HAP-1 (cell line): ENCODE results near the gene CTIF.

Source experiments
- DNase-seq, 2 experiments: peaks; one replicate each; pipeline ENCODE4 v3.0.0-alpha.2; 2016 to 2020; ENCODE audit warnings: low spot score in 2 of 2
- H3K27me3 ChIP-seq: fragments of 250-450 bp; sonication (Bioruptor Pico); 2 replicates; pipeline ENCODE4 v1.5.1; 2020; ENCODE audit warnings: low read depth, mild to moderate bottlenecking, moderate library complexity
- H3K36me3 ChIP-seq: fragments of 250-450 bp; sonication (Bioruptor Pico); replicated peaks from 2 replicates; pipeline ENCODE4 v1.5.1; 2020; ENCODE audit warnings: mild to moderate bottlenecking
- H3K4me1 ChIP-seq: fragments of 250-450 bp; sonication (Bioruptor Pico); 2 replicates; pipeline ENCODE4 v1.5.1; 2020; ENCODE audit warnings: mild to moderate bottlenecking
- H3K4me3 ChIP-seq: fragments of 250-450 bp; sonication (Bioruptor Pico); 2 replicates; pipeline ENCODE4 v1.5.1; 2020; ENCODE audit warnings: mild to moderate bottlenecking, moderate library complexity
- H3K9me3 ChIP-seq: fragments of 250-450 bp; sonication (Bioruptor Pico); 2 replicates; pipeline ENCODE4 v1.5.1; 2020; ENCODE audit warnings: mild to moderate bottlenecking, moderate library complexity
- in situ Hi-C: fragments of 300-500 bp; cut with MboI; formaldehyde crosslinking; loops from 3 replicates; pipeline ENCODE4 v1.14.3; 2020; ENCODE audit warnings: low sequenced_read_pairs, inconsistent platforms, mixed read lengths

The CTIF gene

GRCh38 chr18:48751727-48752468 lies 213.1 kb downstream of the CTIF start:
- no peak overlapping the region for H3K4me3 ChIP-seq
- no peaks in the 10 kb centered on the region for H3K27me3 ChIP-seq
- in situ Hi-C loops: no loop called here
- no peaks in the 10 kb centered on the region for H3K36me3 ChIP-seq
- H3K9me3 ChIP-seq: no peaks in the 10 kb centered on the region
- no peaks in the 10 kb centered on the region for H3K4me1 ChIP-seq
- DNase-seq: no peak

DNA sequence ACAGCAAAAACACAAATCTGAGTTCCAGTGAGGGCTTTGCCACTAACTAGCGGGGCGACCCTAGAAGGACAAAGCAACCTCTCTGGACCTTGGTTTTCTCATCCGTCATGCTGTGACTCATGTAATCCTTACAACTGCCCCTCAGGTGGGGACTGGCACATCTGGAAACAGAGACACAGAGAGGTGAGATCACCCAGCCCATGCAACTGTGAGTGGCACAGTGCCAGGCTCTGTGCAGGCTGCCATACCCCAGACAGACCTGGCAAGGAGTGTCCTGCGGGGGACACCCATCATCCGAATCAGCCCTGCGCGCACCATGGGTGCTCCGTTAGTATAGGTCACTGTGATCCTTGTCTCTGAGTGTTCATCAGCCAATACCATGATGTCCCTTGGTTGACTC lies 213.6 kb downstream of the CTIF start:
- Histone ChIP-seq H3K27me3 (no peaks in the 10 kb centered on the region), H3K9me3 (no peaks in the 10 kb centered on the region), H3K4me1 (no peaks in the 10 kb centered on the region), H3K36me3 (no peaks in the 10 kb centered on the region), H3K4me3 (no peak overlapping the region)
- in situ Hi-C loops: no loop called here
- DNase-seq: no peak

DNA sequence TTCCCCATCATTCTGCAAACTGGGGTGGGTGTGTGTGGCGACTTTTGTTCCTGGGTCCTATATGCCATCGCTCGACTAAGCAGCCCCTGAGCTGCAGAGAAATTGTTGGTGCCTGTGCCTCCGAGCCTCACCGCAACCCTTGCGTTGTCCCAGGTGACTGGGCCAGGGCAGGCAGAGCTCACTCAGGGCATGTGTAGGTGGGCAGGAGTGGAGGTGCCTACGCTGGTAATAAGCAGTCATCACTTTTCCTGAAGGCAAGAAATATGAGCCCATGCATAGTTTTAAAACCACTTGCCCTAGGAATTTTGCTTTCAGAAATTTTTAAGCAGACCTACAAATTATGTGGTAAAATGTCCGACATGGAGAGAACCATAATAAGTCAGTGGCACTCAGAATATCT lies 214.1 kb downstream of the CTIF start:
- no peaks in the 10 kb centered on the region for H3K27me3 ChIP-seq
- H3K4me1 ChIP-seq: no peaks in the 10 kb centered on the region
- no peak for DNase-seq
- no peaks in the 10 kb centered on the region for H3K36me3 ChIP-seq
- in situ Hi-C loops: no loop called here
- no peak overlapping the region for H3K4me3 ChIP-seq
- no peaks in the 10 kb centered on the region for H3K9me3 ChIP-seq

DNA sequence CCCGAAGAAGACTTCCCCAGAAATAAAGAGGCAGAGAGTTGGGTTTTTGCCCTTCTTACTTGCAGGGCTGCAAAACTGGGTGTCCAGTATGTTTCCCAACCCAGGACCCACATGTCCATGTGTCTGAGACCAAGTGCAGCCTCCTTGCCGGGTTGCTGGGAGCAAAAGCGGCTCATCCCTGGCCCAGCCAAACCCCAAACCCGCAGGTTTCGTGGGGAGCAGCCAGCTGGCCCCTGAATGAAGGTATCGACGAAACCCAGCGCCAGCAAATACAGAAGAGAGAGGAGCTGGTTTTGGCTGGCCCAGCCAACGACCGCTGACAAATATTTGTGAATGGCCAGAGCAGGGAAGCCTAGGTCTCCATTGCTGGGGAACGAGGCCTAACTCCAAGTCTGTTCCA lies 214.9 kb downstream of the CTIF start:
- Histone ChIP-seq H3K4me1 (no peaks in the 10 kb centered on the region), H3K9me3 (no peaks in the 10 kb centered on the region), H3K4me3 (no peak overlapping the region), H3K36me3 (no peaks in the 10 kb centered on the region), H3K27me3 (no peaks in the 10 kb centered on the region)
- in situ Hi-C loops: no loop called here
- no peak for DNase-seq

DNA sequence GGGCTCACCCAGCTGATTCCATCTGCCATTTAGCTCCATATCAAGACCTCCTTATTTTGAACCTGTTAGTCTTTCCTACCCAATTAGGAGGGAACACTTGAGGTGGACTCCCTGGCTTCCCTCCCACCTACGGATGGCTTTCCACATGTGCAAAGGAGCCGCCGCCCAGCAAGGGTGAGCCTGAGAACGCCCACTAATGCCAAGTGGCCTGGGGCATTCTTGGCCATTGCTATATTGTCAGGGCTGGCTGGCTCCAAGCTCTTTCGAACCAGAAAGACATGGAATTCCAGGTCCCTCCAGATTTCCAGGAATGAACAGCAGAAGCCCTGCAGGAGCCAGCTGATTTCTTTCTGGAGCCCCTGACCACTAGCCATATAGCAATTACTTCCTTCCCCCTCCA lies 215.7 kb downstream of the CTIF start:
- no peaks in the 10 kb centered on the region for H3K36me3 ChIP-seq
- in situ Hi-C loops: no loop called here
- H3K9me3 ChIP-seq: no peaks in the 10 kb centered on the region
- no peaks in the 10 kb centered on the region for H3K27me3 ChIP-seq
- H3K4me3 ChIP-seq: no peak overlapping the region
- no peaks in the 10 kb centered on the region for H3K4me1 ChIP-seq
- no peak for DNase-seq

DNA sequence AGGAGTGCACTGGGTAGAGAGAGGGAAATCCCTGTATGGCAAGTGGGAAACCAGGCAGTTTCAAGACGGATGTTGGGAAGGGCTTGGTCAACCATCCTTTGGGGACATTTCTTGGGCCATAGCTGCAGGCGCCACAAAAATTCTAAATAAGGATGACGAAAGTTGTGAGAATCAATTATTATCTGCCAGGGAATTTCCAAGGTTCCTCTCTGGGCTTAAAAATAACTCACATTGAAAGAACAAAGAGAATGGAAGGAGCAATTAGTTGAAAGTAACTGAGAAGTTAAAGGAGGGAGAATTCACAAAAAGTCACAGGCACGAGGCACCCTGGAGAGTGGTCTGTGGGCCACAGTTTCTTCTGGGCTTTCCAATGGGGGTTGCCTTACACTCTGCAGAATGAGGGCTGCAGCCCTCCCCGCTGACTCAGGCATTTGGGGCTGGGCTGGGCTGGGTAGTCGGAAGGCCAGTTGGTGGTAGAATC lies 216.2 kb downstream of the CTIF start:
- Histone ChIP-seq H3K27me3 (no peaks in the 10 kb centered on the region), H3K4me1 (no peaks in the 10 kb centered on the region), H3K9me3 (no peaks in the 10 kb centered on the region), H3K4me3 (no peak overlapping the region), H3K36me3 (no peaks in the 10 kb centered on the region)
- in situ Hi-C loops: no loop called here
- DNase-seq: no peak

- in situ Hi-C loops: no loop called here
These were observed 217.8 kb downstream of the CTIF start for GRCh38 chr18:48756511-48757226.

GRCh38 chr18:48757367-48757766 lies 218.5 kb downstream of the CTIF start:
- in situ Hi-C loops: no loop called here
- no peak for DNase-seq
- no peaks in the 10 kb centered on the region for H3K4me1 ChIP-seq
- H3K9me3 ChIP-seq: no peaks in the 10 kb centered on the region
- H3K36me3 ChIP-seq: 0 out of 2 replicates have a peak, but pooled peaks cover 2% of the 10 kb centered on the region
- H3K27me3 ChIP-seq: no peaks in the 10 kb centered on the region
- no peak overlapping the region for H3K4me3 ChIP-seq

More at GRCh38 chr18:48756511-48757226, 217.8 kb downstream of the CTIF start:
- Histone ChIP-seq H3K4me3 (no peak overlapping the region), H3K36me3 (no peaks in the 10 kb centered on the region), H3K9me3 (no peaks in the 10 kb centered on the region), H3K4me1 (no peaks in the 10 kb centered on the region), H3K27me3 (no peaks in the 10 kb centered on the region)
- DNase-seq: no peak

DNA sequence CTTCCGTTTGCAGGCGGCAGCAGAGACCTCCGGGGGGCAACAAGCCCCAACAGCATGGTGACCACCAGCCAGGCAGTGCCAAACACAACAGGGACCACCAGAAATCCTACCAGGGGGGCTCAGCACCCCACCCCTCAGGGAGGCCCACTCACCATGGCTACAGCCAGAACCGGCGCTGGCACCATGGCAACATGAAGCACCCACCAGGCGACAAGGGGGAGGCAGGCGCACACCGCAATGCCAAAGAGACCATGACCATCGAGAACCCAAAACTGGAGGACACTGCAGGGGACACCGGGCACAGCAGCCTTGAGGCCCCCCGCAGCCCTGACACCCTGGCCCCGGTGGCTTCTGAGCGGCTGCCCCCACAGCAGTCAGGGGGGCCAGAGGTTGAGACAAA lies 219.1 kb downstream of the CTIF start:
- no peaks in the 10 kb centered on the region for H3K9me3 ChIP-seq
- 0 out of 2 replicates have a peak, but pooled peaks cover 2% of the 10 kb centered on the region for H3K36me3 ChIP-seq
- no peaks in the 10 kb centered on the region for H3K4me1 ChIP-seq
- no peaks in the 10 kb centered on the region for H3K27me3 ChIP-seq
- in situ Hi-C loops: no loop called here
- no peak overlapping the region for H3K4me3 ChIP-seq
- DNase-seq: no peak

DNA sequence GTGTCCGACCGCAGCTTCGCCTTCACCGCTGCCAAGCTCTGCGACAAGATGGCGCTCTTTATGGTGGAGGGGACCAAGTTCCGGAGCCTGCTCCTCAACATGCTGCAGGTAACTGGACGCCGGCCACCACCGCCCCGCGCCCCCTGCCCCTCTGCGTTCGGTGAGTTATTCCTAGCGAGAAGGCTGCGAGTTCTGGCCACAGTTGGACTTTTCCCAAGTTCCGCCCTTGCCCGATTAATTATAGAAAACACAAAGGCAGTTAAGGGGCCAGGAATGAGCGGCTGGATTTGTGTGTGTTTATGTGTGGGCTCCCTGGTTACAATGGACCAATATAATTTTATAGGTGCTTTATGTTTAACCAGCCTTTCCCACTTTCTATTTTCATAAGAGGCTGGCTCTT lies 222.8 kb downstream of the CTIF start:
- no peaks in the 10 kb centered on the region for H3K27me3 ChIP-seq
- peaks cover 4% of the 10 kb centered on the region; the same call in 1 of the 2 replicates for H3K4me1 ChIP-seq
- no peaks in the 10 kb centered on the region for H3K9me3 ChIP-seq
- H3K36me3 ChIP-seq: 0 out of 2 replicates have a peak, but pooled peaks cover 2% of the 10 kb centered on the region
- in situ Hi-C loops: no loop called here
- no peak overlapping the region for H3K4me3 ChIP-seq
- no peak for DNase-seq

GRCh38 chr18:48762022-48762421 lies 223.2 kb downstream of the CTIF start:
- H3K4me3 ChIP-seq: no peak overlapping the region
- H3K9me3 ChIP-seq: no peaks in the 10 kb centered on the region
- in situ Hi-C loops: no loop called here
- 0 out of 2 replicates have a peak, but pooled peaks cover 2% of the 10 kb centered on the region for H3K36me3 ChIP-seq
- peaks cover 4% of the 10 kb centered on the region; the same call in 1 of the 2 replicates for H3K4me1 ChIP-seq
- DNase-seq: no peak
- H3K27me3 ChIP-seq: no peaks in the 10 kb centered on the region

DNA sequence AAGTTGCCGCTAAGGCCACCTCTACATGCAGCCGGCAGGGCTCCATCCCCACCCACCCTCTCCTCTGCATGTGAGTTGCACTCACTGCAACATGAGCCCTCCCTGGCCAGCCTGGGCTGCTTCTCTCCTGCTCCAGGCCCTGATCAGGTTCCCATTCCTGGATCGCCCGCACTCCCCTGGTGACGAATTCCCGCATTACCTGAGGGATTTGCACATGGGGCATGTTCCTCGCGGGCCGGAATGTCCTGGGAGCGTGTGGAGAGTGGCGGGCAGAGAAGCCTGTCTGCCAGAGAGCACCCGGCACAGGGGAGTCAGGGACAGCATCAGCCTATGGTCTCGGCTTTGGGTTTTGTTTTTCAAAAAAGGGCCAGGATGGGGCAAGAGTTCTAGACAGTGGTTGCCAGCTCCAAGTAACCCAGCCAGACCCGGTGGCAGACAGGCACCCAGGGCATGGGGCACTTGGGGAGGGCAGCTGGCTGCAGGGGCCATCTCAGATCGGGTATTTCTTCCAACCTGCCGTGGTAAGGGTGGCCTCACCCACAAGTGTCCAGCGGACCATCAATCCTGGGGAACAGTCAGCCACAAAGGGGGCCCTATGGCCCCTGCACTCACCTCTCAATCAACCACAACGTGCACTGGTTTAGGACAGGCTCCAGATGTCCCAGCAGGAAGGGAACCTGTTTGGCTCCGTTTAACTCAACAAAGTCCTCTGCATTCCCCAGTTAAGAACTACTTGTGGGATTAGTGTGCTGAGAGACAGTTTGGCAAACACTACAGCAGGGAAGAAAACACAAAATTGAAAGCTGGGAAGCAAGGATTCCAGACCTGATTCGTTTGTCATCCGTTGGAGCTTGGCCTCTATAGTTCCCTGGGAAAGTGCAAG lies 224.2 kb downstream of the CTIF start:
- no peak for DNase-seq
- H3K36me3 ChIP-seq: 0 out of 2 replicates have a peak, but pooled peaks cover 2% of the 10 kb centered on the region
- H3K4me3 ChIP-seq: no peak overlapping the region
- peaks cover 4% of the 10 kb centered on the region; the same call in 1 of the 2 replicates for H3K4me1 ChIP-seq
- in situ Hi-C loops: no loop called here
- no peaks in the 10 kb centered on the region for H3K9me3 ChIP-seq
- no peaks in the 10 kb centered on the region for H3K27me3 ChIP-seq

DNA sequence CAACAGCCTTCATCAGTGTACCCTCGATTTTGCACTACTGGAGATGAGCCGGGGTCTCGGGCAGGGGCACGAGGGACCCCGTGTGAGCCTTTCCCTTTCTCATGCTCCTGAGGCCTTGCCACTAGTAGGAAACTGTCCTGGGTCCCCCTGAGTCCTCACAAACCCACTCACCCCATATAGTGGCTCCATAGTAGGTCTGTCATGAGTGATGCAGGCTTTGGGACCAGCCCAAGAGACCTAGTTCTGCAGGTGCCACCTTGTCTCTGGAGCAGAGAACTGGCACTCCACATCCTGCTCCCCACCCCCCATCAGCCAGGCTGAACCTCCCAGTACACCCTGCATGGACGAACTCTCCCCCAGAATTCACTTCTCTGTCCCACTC lies 224.9 kb downstream of the CTIF start:
- Histone ChIP-seq H3K4me3 (no peak overlapping the region), H3K9me3 (no peaks in the 10 kb centered on the region), H3K27me3 (no peaks in the 10 kb centered on the region), H3K36me3 (0 out of 2 replicates have a peak, but pooled peaks cover 2% of the 10 kb centered on the region), H3K4me1 (peaks cover 4% of the 10 kb centered on the region; the same call in 1 of the 2 replicates)
- DNase-seq: no peak
- in situ Hi-C loops: no loop called here
